Retinal pigment epithelial cell (primary cell): ENCODE results near the gene PRM2.
"Not testable (repeated sequence)": the region's sequence is repeated elsewhere in the genome, so short reads cannot be mapped to it uniquely, and the experiment has no call there.

Source experiments
- DNase-seq: peaks from one replicate; pipeline ENCODE4 v3.0.0-alpha.2; 2010; ENCODE audit warnings: low read depth
- H3K4me3 ChIP-seq: 2 replicates; pipeline ENCODE4 v1.5.1; 2011; ENCODE audit warnings: mild to moderate bottlenecking, low read length, control low read depth, moderate library complexity
- CTCF ChIP-seq: conservative IDR thresholded peaks from 2 replicates; pipeline ENCODE4 v1.5.1; 2011; ENCODE audit warnings: low read depth, low read length, control low read depth, inconsistent platforms

The PRM2 gene

DNA sequence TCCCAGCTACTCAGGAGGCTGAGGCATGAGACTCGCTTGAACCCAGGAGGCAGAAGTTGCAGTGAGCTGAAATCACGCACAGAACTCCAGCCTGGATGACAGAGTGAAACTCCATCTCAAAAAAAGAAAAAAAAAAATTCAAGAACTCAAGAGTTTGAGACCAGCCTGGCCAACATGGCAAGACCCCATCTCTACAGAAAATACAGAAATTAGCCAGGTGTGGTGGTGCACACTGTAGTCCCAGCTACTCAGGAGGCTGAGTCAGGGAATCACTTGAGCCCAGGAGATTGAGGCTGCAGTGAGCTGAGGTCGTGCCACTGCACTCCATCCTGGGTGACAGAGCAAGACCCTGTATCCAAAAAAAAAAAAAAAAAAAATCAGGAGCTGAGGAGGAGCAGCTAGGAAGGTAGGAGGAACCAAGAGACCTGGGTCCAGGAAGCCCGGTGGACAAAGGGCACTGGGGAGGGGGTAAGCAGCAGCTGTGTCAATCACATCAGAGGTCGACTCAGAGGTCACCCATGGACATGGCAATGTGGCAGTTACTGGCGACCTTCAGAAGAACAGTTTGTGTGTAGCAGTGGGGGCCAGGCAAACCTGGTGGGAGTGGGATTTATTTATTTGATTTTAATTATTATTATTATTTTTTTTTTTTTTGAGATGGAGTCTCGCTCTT lies 15.9 kb upstream of the PRM2 start:
- TF ChIP-seq CTCF: no peak
- DNase-seq: no peak
- H3K4me3 ChIP-seq: no peak overlapping the region

GRCh38 chr16:11291091-11291703 lies 14.9 kb upstream of the PRM2 start:
- H3K4me3 ChIP-seq: no peak overlapping the region
- no peak for DNase-seq
- TF ChIP-seq CTCF: no peak

DNA sequence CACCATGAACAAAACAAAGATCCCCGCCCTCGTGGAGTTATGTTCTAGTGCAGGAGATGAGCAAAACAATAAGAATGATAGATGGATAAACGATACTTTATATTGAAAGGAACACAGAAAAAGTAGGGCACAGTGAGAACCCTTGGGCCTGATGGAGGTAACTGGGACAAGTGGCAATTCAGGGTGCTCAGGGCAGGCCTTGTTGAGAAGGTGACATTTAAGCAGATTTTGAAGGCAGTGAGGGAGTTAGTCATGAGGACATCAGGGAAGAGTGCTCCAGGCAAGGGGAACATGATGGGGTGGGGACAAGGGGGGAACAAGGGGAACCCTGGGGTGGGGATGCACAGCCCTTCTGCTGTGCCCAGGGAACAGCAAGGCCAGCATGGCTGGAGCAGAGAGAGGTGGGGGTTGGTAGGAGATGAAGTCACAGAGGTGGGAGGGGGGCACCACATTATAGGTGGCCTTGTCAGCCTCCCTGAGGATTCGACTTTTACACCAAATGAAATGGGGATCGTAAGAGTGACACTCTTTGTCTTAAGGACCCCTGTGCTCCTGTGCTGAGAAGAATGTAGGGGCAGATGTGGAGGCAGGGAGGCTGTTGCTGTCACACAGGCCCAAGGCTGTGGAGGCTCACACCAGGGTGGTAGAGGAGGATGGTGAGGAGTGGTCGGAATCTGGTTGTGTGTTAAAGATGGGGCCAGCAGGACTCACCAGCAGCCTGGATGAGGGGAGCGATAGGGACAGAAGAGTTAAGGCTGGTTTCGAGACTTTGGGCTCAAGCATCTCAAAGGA lies 14.0 kb upstream of the PRM2 start:
- DNase-seq: no peak
- no peak overlapping the region for H3K4me3 ChIP-seq
- no peak for TF ChIP-seq CTCF

DNA sequence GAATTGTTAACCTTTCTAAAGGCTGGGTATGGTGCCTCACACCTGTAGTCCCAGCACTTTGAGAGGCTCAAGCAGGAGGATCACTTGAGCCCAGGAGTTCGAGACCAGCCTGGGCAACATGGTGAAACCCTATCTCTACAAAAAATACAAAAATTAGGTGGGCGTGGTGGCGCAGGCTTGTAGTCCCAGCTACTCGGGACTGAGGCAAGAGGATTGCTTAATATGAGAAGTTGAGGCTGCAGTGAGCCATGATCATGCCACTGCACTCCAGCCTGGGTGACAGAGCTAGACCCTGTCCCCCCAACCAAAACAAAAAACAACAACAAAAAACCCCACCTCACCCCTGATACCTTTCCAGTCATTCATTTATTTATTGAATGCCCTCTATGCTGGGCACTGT lies 13.4 kb upstream of the PRM2 start:
- H3K4me3 ChIP-seq, DNase-seq: not testable (repeated sequence)

DNA sequence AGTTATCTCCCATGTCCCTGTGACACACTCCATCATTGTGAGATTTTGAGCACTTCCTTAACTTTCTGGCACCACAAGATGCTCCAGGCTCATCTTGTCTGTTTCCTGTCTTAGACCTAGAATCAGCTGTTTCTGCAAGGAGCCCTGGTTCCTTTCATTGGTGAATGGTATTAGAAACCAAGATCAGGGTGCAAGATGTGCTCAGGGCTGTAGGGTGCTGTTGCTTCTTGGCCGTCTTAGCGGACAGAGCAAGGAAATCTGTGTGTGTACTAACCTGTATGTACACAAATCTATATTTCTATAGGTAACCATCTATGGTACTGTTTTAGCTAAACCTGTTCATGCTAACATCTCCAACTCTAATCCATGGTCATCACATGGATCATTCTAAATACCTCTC lies 12.9 kb upstream of the PRM2 start:
- no peak for DNase-seq
- H3K4me3 ChIP-seq: no peak overlapping the region
- TF ChIP-seq CTCF: no peak

DNA sequence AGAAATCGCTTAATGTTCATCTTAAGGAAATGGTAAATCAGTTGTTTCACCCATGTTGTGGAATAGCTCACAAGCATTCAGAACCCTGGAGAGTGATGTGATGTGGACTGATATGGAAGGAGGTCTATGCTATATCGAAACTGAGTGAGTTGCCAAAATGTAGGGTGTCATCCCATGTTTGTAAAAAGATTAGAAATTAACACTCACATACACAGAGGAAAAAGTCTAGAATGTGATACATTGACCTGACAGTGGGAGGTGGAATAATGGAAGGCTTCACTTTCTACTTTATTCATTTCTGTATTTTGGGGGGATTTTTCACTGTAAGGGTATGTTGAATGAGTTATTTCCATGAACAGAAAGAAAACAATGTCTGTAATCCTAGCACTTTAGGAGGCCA lies 9.6 kb upstream of the PRM2 start:
- H3K4me3 ChIP-seq: no peak overlapping the region
- no peak for DNase-seq
- TF ChIP-seq CTCF: no peak

DNA sequence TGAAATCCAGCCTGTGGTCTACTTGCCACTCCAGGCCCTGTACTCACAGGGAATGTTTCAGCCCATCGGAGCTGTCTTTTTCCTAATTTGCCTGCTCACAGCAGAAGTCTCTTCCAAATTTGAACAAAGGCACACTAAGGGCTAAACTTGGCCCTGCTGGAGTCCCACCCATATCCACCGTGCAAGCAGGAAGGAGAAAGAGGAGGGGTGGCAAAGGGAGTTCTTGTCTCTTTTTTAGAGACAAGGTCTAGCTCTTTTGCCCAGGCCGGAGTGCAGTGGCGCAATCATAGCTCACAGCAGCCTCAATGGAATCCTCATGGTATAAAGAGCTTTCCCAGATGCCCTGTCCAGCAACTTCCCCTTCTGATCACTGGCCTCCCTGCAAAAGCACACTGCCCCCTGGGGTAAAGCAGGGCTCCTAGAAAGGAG lies 7.6 kb upstream of the PRM2 start:
- peak; percentile 6 for TF ChIP-seq CTCF
- no peak for DNase-seq

More for the DNA sequence above, 7.6 kb upstream of the PRM2 start:
- no peak overlapping the region for H3K4me3 ChIP-seq
